A673 (cell line): Measurements from ENCODE around the gene COL9A1.

ENCODE experiments used
- EZH2 ChIP-seq: fragments of 200-600 bp; sonication (generic); IDR thresholded peaks from 2 replicates; pipeline ENCODE4 v1.6.1; 2017; ENCODE audit warnings: borderline replicate concordance, low read depth, mild to moderate bottlenecking, mixed read lengths, antibody characterized with exemption, low read length; ENCODE audit not compliant: poor library complexity, severe bottlenecking
- TF ChIP-seq, protein P1 (sequence below): fragments of 300-800, 200-600 bp; sonication (generic); conservative IDR thresholded peaks from 2 replicates; pipeline ENCODE4 v1.5.1; 2017; ENCODE audit warnings: low read depth, mild to moderate bottlenecking, antibody characterized with exemption, low read length, moderate library complexity, mixed read lengths

DNA sequence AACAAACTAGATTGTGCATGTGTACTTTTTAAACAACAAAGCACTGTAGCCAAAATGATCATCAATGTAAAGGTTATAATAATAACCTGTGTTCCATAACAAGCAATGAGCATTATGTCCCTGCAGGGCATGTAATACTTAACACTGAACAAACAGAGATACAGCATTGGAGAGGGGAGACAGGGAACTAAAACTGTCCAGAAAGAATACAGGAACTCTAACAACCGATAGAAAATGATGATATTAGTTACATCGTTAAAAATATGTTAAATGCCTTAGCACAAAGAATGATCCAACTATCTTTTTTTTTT lies 80.5 kb downstream of the COL9A1 start:
- TF ChIP-seq, protein P1, sequence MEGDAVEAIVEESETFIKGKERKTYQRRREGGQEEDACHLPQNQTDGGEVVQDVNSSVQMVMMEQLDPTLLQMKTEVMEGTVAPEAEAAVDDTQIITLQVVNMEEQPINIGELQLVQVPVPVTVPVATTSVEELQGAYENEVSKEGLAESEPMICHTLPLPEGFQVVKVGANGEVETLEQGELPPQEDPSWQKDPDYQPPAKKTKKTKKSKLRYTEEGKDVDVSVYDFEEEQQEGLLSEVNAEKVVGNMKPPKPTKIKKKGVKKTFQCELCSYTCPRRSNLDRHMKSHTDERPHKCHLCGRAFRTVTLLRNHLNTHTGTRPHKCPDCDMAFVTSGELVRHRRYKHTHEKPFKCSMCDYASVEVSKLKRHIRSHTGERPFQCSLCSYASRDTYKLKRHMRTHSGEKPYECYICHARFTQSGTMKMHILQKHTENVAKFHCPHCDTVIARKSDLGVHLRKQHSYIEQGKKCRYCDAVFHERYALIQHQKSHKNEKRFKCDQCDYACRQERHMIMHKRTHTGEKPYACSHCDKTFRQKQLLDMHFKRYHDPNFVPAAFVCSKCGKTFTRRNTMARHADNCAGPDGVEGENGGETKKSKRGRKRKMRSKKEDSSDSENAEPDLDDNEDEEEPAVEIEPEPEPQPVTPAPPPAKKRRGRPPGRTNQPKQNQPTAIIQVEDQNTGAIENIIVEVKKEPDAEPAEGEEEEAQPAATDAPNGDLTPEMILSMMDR: no peak
- TF ChIP-seq EZH2: no peak
